H1 (cell line): ENCODE measurements around the gene TRABD2A.

Source experiments
- CEBPB ChIP-seq: IDR thresholded peaks from 2 replicates; pipeline ENCODE4 v1.6.1; 2012; ENCODE audit warnings: low read depth, low read length
- EZH2 ChIP-seq: fragments of 200-600 bp; sonication (generic); IDR thresholded peaks from 2 replicates; pipeline ENCODE4 v1.7.1; 2012; ENCODE audit warnings: low read depth, mild to moderate bottlenecking, moderate library complexity, low read length, inconsistent platforms; ENCODE audit not compliant: severe bottlenecking
- FOSL1 ChIP-seq: IDR thresholded peaks from 2 replicates; pipeline ENCODE4 v1.6.1; 2011; ENCODE audit warnings: mild to moderate bottlenecking, low read depth, low read length, moderate library complexity; ENCODE audit not compliant: insufficient read depth
- HDAC2 ChIP-seq, 2 experiments: fragments of 300-600 bp in 1 of 2; sonication (generic) in 1 of 2; IDR thresholded peaks; 2 replicates each; pipeline ENCODE4 v1.6.1; 2011 to 2012; ENCODE audit warnings: low read depth in 2 of 2, low read length in 2 of 2, mild to moderate bottlenecking in 2 of 2, moderate library complexity in 2 of 2, borderline replicate concordance in 1 of 2, inconsistent platforms in 1 of 2
- KDM1A ChIP-seq: fragments of 200-600, 300-600 bp; sonication (generic); IDR thresholded peaks from 2 replicates; pipeline ENCODE4 v1.7.1; 2016; ENCODE audit warnings: mild to moderate bottlenecking, low read length, borderline replicate concordance
- NANOG ChIP-seq: IDR thresholded peaks from 2 replicates; pipeline ENCODE4 v1.6.1; 2011; ENCODE audit warnings: low read length, low read depth, mild to moderate bottlenecking, inconsistent platforms; ENCODE audit not compliant: insufficient read depth, poor library complexity, severe bottlenecking
- POLR2A ChIP-seq, 2 experiments: IDR thresholded peaks; 1 replicate in 1 of 2; 2 replicates in 1 of 2; pipeline ENCODE4 v1.6.1; 2011; ENCODE audit warnings: low read depth in 2 of 2, low read length in 2 of 2, mild to moderate bottlenecking in 2 of 2; ENCODE audit errors: control extremely low read depth in 1 of 2
- POLR2AphosphoS5 ChIP-seq: IDR thresholded peaks from 2 replicates; pipeline ENCODE4 v1.6.1; 2011; ENCODE audit warnings: low read depth, low read length
- SIN3A ChIP-seq, 2 experiments: IDR thresholded peaks in 1 of 2; conservative IDR thresholded peaks in 1 of 2; 2 replicates each; pipeline ENCODE4 v1.6.1; 2011 to 2012; ENCODE audit warnings: low read length in 2 of 2, improper control_type of control experiment in 1 of 2, low read depth in 1 of 2, mild to moderate bottlenecking in 1 of 2
- SUZ12 ChIP-seq: fragments of 200-600 bp; sonication (generic); IDR thresholded peaks from 2 replicates; pipeline ENCODE4 v1.6.1; 2012; ENCODE audit warnings: mild to moderate bottlenecking, inconsistent platforms, low read length, moderate library complexity, mixed read lengths
- TF ChIP-seq, protein P1 (sequence below), 3 experiments: IDR thresholded peaks; 1 replicate in 2 of 3; 2 replicates in 1 of 3; pipeline versions ENCODE4 v1.5.1 to v1.6.1; 2011; ENCODE audit warnings: low read length in 3 of 3, mild to moderate bottlenecking in 3 of 3, inconsistent platforms in 2 of 3, low read depth in 1 of 3, moderate library complexity in 1 of 3; ENCODE audit not compliant: insufficient read depth in 1 of 3; ENCODE audit errors: control extremely low read depth in 1 of 3

- TF ChIP-seq POLR2AphosphoS5: no peak
- TF ChIP-seq SUZ12: no peak
- no peak for TF ChIP-seq FOSL1
- no peak for TF ChIP-seq CEBPB
- no peak for TF ChIP-seq EZH2
- TF ChIP-seq, protein P1, sequence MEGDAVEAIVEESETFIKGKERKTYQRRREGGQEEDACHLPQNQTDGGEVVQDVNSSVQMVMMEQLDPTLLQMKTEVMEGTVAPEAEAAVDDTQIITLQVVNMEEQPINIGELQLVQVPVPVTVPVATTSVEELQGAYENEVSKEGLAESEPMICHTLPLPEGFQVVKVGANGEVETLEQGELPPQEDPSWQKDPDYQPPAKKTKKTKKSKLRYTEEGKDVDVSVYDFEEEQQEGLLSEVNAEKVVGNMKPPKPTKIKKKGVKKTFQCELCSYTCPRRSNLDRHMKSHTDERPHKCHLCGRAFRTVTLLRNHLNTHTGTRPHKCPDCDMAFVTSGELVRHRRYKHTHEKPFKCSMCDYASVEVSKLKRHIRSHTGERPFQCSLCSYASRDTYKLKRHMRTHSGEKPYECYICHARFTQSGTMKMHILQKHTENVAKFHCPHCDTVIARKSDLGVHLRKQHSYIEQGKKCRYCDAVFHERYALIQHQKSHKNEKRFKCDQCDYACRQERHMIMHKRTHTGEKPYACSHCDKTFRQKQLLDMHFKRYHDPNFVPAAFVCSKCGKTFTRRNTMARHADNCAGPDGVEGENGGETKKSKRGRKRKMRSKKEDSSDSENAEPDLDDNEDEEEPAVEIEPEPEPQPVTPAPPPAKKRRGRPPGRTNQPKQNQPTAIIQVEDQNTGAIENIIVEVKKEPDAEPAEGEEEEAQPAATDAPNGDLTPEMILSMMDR (IDR thresholded peaks at IDR 0.05; ENCODE audit: control extremely low read depth in 1 of 3, insufficient read depth in 1 of 3, low read depth in 1 of 3, low read length in 3 of 3): no peak
- no peak for TF ChIP-seq HDAC2 (IDR thresholded peaks at IDR 0.05; ENCODE audit: borderline replicate concordance in 1 of 2, low read depth in 2 of 2, low read length in 2 of 2)
- no peak for TF ChIP-seq NANOG
- no peak for TF ChIP-seq KDM1A
- TF ChIP-seq SIN3A (conservative IDR thresholded peaks at IDR 0.05 in 1 of 2, IDR thresholded peaks at IDR 0.05 in 1 of 2; ENCODE audit: low read depth in 1 of 2, low read length in 2 of 2): no peak
- no peak for TF ChIP-seq POLR2A (IDR thresholded peaks at IDR 0.05; ENCODE audit: control extremely low read depth in 1 of 2, low read depth in 2 of 2, low read length in 2 of 2)
Observed at GRCh38 chr2:84923009-84923408, 42.1 kb upstream of the TRABD2A start.
